Pancreas (tissue), 10 donors: Measurements from ENCODE around the gene SIMC1. TPM values are rescaled to one million over a fixed set of nuclear protein-coding genes. Genes with fewer than 3 reads are reported as not detected.

Source experiments
- ATAC-seq, 4 donors: fragments of 200-7000 bp; cut with Tn5 transposase; one replicate each; pipeline versions ENCODE4 v1.8.0 to v1.9.1; 2020; ENCODE audit warnings: mild to moderate bottlenecking in 4 of 4, moderate library complexity in 4 of 4
- DNase-seq, 6 donors: peaks; one replicate each; pipeline ENCODE4 v3.0.0-alpha.2; 2020
- FAIRE-seq: peaks from 2 replicates; lab custom pipeline; 2012; peaks lifted over from hg19 to GRCh38; lab: Jason Lieb, UNC
- H3K27ac ChIP-seq, 4 donors: fragments of 200-600 bp; sonication (generic); 1 replicate in 3 of 4; 2 replicates in 1 of 4; pipeline versions ENCODE4 v1.5.0 to v1.8.0; 2020
- H3K27me3 ChIP-seq, 4 donors: fragments of 200-600 bp; one replicate each; pipeline ENCODE4 v1.8.0; 2021
- H3K36me3 ChIP-seq, 3 donors: fragments of 200-600 bp; sonication (generic) in 1 of 3; one replicate each; pipeline versions ENCODE4 v1.5.0 to v1.8.0; 2020 to 2021
- H3K4me1 ChIP-seq, 3 donors: fragments of 200-600 bp; one replicate each; pipeline ENCODE4 v1.8.0; 2021
- H3K4me3 ChIP-seq, 4 donors: fragments of 200-600 bp; sonication (generic) in 2 of 4; one replicate each; pipeline versions ENCODE4 v1.5.0 to v1.8.0; 2020 to 2021
- H3K9me3 ChIP-seq, 4 donors: fragments of 200-600 bp; one replicate each; pipeline ENCODE4 v1.8.0; 2021
- CTCF ChIP-seq, 4 donors: fragments of 200-600 bp; sonication (generic) in 3 of 4; IDR thresholded peaks; one replicate each; pipeline versions ENCODE4 v1.5.0 to v1.8.0; 2021; ENCODE audit warnings: antibody characterized with exemption in 4 of 4
- WGBS, 2 donors: extraction: QIAGEN DNeasy Blood & Tissue Kit; methylation state at CpG; one replicate each; pipeline ENCODE4 v1.1.7; 2013; 5-methylcytosine and 5-hydroxymethylcytosine counted together
- intact Hi-C, 3 donors: fragments of 100-400 bp; cut with DNase I; formaldehyde crosslinking; loops; one replicate each; pipeline versions ENCODE4 v1.11.1 to v1.14.2; 2022
- polyA plus RNA-seq, 2 donors: library from polyadenylated mRNA; stranded (reverse); fragments of 200-250 nt; gene quantifications; one replicate each; pipeline ENCODE4 v1.2.3, GENCODE V29; 2013
- total RNA-seq, 6 donors: library from RNA; stranded (reverse); fragmentation: NEBNext Ultra II Directional in 4 of 6; extraction: Animal tissue kit (Norgen Biotek cat#: 25700) in 4 of 6; gene quantifications; one replicate each; pipeline versions ENCODE4 v1.2.1 to v1.2.4, GENCODE V29; 2021 to 2023
- donor health status: healthy with polysubstance abuse.
- donor health status: DM: no; HTN: no; CAD: no; lungs with moderate emphysema.
- donor health status: DM: no; HTN: no; CAD: no.
- donor health status: control.
- donor health status: control.
- donor health status: Bipolar disorder and iron deficiency.
- donor health status: DM: yes; HTN: yes; CAD: no.
- donor health status: DM: no; HTN: no; CAD: no.
- donor health status: DM: no; HTN: no; CAD: no.
- donor health status: DM: yes; HTN: yes; CAD: no.

The SIMC1 gene
- total and polyA plus RNA-seq, 8 donors = 5.3 to 15.3 (median 8.5) TPM

DNA sequence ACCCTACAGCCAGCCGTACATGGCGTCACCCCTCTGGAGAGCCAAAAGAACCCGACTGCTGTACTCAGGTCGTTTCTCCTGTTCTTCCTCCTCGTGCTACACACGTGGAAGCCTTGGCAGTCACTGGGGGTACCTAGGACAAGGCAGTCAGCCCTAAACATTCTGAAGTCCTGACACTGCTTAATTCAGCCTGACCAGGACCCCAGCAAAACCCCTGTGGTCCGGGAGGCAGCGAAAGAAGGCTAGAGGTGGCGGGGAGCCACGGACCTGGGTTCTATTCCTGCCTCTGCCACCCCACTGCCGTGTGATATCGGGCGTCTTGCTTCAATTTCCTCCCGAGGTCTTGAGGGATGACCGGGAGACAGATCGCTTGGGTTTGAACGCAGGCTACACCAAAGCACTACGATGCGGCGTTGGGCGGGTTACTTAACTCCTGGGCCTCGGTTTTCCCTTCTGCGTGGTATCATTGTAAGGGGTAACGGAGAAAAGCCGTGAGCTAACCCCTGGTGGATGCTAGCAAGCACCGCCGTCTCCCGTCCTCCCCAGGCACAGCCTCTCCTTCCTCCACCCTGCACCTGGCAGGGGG lies 126.6 kb downstream of the SIMC1 start:
- intact Hi-C loops = no loop called here
- ATAC-seq = no peak
- no peak for TF ChIP-seq CTCF (IDR thresholded peaks at IDR 0.05)
- Histone ChIP-seq H3K9me3 (no peaks in the 10 kb centered on the region), H3K27ac (no peak overlapping the region), H3K4me3 (peak overlapping the region; percentile 52 to 83 (median 69)), H3K36me3 (no peaks in the 10 kb centered on the region), H3K4me1 (peaks cover 0 to 7% (median 0%) of the 10 kb centered on the region in 3 donors), H3K27me3 (no peaks in the 10 kb centered on the region)
- FAIRE-seq = no peak
- 27 to 31% methylated on average over 28 of the region's 28 CpGs for WGBS, 2 donors
- no peak for DNase-seq

DNA sequence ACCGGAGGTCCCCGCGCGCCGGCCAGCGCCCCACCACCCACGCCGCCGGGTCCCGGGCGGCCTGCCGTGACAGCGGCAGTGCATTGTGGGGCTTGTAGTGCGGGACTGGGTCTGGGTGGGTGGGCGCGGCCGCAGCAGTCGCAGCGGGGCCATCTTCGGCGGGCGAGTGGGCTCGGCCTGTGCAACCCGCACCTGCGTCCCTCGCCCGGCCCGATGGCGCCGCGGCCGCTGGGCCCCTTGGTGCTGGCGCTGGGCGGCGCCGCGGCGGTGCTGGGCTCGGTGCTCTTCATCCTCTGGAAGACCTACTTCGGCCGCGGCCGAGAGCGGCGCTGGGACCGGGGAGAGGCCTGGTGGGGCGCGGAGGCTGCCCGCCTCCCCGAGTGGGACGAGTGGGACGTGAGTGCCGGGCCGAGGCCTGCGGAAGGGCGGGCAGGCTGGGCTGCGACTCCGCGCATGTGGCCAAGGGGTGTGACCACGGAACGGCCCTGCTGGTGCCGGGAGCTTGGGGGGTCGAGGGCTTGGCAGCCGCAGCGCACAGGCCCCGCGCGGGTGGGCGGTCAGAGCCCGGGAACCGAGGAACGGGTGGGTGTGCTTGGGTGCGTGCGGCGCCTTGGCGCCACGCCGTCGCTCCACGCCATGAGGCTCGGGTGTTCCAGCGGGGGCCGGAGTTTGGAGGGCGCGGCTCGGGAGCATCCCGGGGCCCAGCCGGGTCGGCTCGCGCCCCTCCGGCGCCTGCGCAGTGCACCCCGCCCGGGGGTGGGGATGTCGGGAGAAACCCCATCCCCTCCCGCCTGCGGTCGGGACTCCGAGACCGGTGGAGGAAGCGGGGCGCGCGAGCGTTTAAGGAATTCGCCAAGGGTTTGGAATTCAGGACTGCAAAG lies 127.4 kb downstream of the SIMC1 start, which contains the start of gene ARL10:
TSS of gene ARL10 (plus strand) at position 137 of the 881 bp plus-strand sequence. CDS start at position 214, 77 bp downstream.
- FAIRE-seq (no peak), DNase-seq (peak in 5 of 6 donors; percentile 30 to 81 (median 46)), ATAC-seq (peak in 3 of 4 donors; percentile 2 to 39 (median 7))
- Histone ChIP-seq H3K4me1 (peaks cover 0 to 4% (median 0%) of the 10 kb centered on the region in 3 donors), H3K36me3 (no peaks in the 10 kb centered on the region), H3K9me3 (no peaks in the 10 kb centered on the region), H3K27me3 (no peaks in the 10 kb centered on the region), H3K27ac (no peak within 1 kb of the TSS), H3K4me3 (peak within 1 kb of the TSS; percentile 52 to 83 (median 69))
- 3 to 6% methylated on average over 64 to 108 of the region's 108 CpGs for WGBS, 2 donors
- intact Hi-C loops = no loop called here
- no peak for TF ChIP-seq CTCF (IDR thresholded peaks at IDR 0.05)

DNA sequence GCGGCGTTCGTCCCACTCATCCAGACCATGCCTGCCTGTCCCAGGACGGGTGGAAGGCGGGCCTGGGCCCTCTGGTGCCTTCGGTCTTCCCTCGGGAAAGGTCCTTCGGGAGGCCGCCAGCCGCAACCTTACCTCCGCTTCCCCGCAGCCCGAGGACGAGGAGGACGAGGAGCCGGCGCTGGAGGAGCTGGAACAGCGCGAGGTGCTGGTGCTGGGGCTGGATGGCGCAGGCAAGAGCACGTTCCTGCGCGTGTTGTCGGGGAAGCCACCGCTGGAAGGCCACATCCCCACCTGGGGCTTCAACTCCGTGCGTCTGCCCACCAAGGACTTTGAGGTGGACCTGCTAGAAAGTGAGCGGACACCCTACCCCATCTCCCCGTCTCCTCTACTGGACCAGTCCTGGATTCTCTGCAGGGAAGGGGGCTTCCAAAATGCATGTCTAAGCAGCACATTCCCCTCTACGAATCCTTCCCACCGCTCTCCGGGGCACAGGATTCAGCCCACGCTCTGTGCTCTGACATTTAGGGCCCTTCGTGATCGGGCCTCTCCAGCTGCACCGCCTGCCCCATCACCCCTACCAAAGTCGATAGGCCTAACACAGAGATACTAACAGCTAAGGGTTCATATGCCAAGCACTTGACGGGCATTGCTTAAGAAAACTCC lies 128.1 kb downstream of the SIMC1 start:
- no peak for TF ChIP-seq CTCF (IDR thresholded peaks at IDR 0.05)

GRCh38 chr5:176368726-176369125 lies 130.5 kb downstream of the SIMC1 start:
- H3K9me3 ChIP-seq = no peaks in the 10 kb centered on the region
- no peak overlapping the region for H3K4me3 ChIP-seq
- TF ChIP-seq CTCF (IDR thresholded peaks at IDR 0.05) = no peak
- H3K36me3 ChIP-seq = no peaks in the 10 kb centered on the region
- peaks cover 0 to 3% (median 0%) of the 10 kb centered on the region in 3 donors for H3K4me1 ChIP-seq
- DNase-seq (no peak), FAIRE-seq (no peak), ATAC-seq (no peak)
- 90 to 93% methylated on average over 10 to 13 of the region's 13 CpGs for WGBS, 2 donors
- no peaks in the 10 kb centered on the region for H3K27me3 ChIP-seq
- intact Hi-C loops = no loop called here
- no peak overlapping the region for H3K27ac ChIP-seq

More for the DNA sequence above, 128.1 kb downstream of the SIMC1 start:
- Histone ChIP-seq H3K4me3 (peak overlapping the region; percentile 52 to 83 (median 69)), H3K27ac (no peak overlapping the region), H3K36me3 (no peaks in the 10 kb centered on the region), H3K4me1 (peaks cover 0 to 3% (median 0%) of the 10 kb centered on the region in 3 donors), H3K27me3 (no peaks in the 10 kb centered on the region), H3K9me3 (no peaks in the 10 kb centered on the region)
- 67 to 77% methylated on average over 38 of the region's 38 CpGs for WGBS, 2 donors
- DNase-seq (peak in 1 of 6 donors; percentile 80), ATAC-seq (no peak), FAIRE-seq (no peak)
- intact Hi-C loops = no loop called here
